ENCODE data around the gene DUSP16.

The DUSP16 gene

DNA sequence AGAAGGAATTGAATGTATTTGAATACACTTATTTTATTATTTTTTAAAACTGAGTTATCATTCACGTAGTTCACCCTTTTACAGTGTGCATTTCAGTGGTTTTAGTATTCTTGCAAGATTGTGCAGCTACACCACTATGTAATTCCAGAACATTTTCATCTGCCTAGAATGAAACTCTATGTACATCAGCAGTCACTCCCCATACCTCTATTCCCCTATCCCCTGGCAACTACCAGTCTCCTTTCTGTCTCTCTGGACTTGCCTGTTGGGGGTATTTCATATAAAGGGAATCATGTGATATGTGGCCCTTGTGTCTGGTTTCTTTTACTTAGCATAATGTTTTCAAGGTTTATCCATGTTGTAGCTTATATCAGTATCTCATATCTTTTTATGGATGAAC, 109.0 kb downstream of the DUSP16 start:
- no peak overlapping the region for H3K27ac ChIP-seq
- DNase-seq, result no peak
- H3K9me3 ChIP-seq (ENCODE audit: severe bottlenecking), result no peaks in the 10 kb centered on the region
- no peaks in the 10 kb centered on the region for H3K36me3 ChIP-seq
- H3K27me3 ChIP-seq (ENCODE audit: insufficient read depth, low read depth, severe bottlenecking), result no peaks in the 10 kb centered on the region
- no peak overlapping the region for H3K4me3 ChIP-seq (ENCODE audit: low read depth, low read length)
- TF ChIP-seq, protein P1, sequence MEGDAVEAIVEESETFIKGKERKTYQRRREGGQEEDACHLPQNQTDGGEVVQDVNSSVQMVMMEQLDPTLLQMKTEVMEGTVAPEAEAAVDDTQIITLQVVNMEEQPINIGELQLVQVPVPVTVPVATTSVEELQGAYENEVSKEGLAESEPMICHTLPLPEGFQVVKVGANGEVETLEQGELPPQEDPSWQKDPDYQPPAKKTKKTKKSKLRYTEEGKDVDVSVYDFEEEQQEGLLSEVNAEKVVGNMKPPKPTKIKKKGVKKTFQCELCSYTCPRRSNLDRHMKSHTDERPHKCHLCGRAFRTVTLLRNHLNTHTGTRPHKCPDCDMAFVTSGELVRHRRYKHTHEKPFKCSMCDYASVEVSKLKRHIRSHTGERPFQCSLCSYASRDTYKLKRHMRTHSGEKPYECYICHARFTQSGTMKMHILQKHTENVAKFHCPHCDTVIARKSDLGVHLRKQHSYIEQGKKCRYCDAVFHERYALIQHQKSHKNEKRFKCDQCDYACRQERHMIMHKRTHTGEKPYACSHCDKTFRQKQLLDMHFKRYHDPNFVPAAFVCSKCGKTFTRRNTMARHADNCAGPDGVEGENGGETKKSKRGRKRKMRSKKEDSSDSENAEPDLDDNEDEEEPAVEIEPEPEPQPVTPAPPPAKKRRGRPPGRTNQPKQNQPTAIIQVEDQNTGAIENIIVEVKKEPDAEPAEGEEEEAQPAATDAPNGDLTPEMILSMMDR (IDR thresholded peaks at IDR 0.05; ENCODE audit: low read depth, low read length), result no peak

DNA sequence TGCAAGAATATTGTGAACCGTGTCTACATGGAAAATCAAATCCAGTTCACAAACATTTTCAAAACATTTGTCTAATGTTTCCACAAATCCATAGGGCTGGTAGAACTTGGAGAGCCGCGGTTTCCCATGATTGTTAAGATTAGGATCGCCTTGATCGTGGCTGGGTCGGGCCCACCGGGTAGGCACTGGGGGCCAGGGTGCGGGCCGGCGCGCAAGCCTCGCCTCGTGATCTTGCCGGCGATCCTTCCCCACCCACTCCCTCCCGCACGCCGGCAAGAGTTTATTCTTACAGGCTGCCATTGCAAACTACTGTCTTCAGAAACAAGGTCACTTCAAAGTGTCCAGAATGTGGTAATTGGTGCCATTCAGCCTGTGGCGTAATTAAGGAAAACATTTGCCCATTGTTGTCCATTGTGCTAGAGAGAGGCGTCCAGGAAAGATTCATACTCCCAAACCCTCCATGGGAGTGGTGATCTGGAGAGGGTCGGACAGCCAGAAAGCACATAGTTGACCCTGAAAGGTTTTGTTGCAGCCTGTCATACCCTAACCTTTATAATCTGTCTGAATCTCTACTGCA, 110.2 kb downstream of the DUSP16 start:
- TF ChIP-seq, protein P1 (IDR thresholded peaks at IDR 0.05; ENCODE audit: low read depth, low read length), result no peak
- H3K9me3 ChIP-seq (ENCODE audit: severe bottlenecking), result no peaks in the 10 kb centered on the region
- DNase-seq, result no peak
- no peak overlapping the region for H3K4me3 ChIP-seq (ENCODE audit: low read depth, low read length)
- H3K27me3 ChIP-seq (ENCODE audit: insufficient read depth, low read depth, severe bottlenecking), result no peaks in the 10 kb centered on the region
- H3K36me3 ChIP-seq, result no peaks in the 10 kb centered on the region
- no peak overlapping the region for H3K27ac ChIP-seq

DNA sequence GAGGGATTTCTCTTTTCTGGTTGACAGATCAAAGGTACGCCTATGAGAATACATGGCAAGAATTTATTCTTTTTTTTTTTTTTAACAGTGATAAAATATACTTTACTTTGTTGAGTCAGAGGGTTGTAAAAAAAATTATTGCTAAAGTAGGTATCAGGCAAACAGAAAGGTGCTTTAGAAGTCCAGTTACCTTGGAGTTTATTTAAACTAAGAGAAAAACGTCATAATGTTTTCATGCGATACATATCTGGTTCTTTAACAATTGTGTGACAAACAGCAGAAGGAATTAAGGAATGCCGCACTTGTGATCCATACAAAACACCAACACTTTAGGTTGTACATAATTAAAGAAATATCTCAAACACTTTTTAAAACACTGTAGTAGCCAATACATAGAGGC, 111.6 kb downstream of the DUSP16 start:
- Histone ChIP-seq H3K27me3 (ENCODE audit: insufficient read depth, low read depth, severe bottlenecking) (no peaks in the 10 kb centered on the region), H3K9me3 (ENCODE audit: severe bottlenecking) (no peaks in the 10 kb centered on the region), H3K27ac (no peak overlapping the region), H3K4me3 (ENCODE audit: low read depth, low read length) (no peak overlapping the region), H3K36me3 (no peaks in the 10 kb centered on the region)
- TF ChIP-seq, protein P1 (IDR thresholded peaks at IDR 0.05; ENCODE audit: low read depth, low read length), result no peak
- DNase-seq, result no peak

DNA sequence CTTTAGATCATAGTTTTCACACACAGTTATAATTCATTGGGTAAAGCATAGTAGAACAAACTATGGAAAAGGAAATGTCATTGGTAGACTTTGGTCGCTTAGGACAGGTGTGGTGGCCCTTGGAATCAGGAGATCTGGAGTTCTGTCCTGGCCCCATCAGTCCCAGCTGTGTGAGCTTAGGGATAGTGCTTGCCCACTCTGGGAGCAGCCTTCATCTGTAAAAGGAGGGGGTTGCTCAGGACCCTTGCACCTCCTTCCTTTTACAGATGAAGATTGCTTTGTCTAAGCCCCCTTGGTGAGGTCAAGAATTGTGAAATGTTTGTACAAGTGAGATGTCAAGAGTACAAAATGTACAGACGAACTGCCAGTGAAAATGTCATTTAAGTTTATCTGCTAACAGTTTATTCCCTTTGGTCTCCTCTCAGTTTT, 112.6 kb downstream of the DUSP16 start:
- TF ChIP-seq, protein P1 (IDR thresholded peaks at IDR 0.05; ENCODE audit: low read depth, low read length), result no peak
- H3K27me3 ChIP-seq (ENCODE audit: insufficient read depth, low read depth, severe bottlenecking), result no peaks in the 10 kb centered on the region
- no peak overlapping the region for H3K27ac ChIP-seq
- H3K9me3 ChIP-seq (ENCODE audit: severe bottlenecking), result no peaks in the 10 kb centered on the region
- no peaks in the 10 kb centered on the region for H3K36me3 ChIP-seq
- no peak for DNase-seq
- H3K4me3 ChIP-seq (ENCODE audit: low read depth, low read length), result no peak overlapping the region

DNA sequence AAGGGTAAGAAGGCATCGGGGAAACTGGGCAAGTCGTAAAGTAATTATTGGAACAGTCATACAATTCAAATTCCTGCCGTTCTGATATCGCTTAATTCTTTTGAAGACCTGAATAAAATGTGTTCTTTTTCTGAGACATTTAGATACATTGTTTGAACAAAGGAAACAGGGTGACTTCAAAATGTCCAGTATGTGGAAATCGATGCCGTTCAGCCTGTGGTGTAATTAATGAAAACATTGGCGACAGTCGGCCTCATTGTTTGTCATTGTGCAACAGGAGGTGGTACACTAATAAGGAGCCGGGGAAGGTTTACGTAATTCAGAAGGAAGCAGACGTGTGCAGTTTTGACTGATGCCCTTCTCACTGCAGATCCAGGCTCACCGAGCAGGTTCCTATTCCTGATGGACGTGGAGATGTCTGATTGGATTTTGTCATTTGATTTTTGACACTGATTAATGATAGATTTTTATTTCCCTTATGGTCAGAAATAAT, 113.1 kb downstream of the DUSP16 start:
- Histone ChIP-seq H3K9me3 (ENCODE audit: severe bottlenecking) (no peaks in the 10 kb centered on the region), H3K27me3 (ENCODE audit: insufficient read depth, low read depth, severe bottlenecking) (no peaks in the 10 kb centered on the region), H3K36me3 (no peaks in the 10 kb centered on the region), H3K27ac (no peak overlapping the region), H3K4me3 (ENCODE audit: low read depth, low read length) (no peak overlapping the region)
- TF ChIP-seq, protein P1 (IDR thresholded peaks at IDR 0.05; ENCODE audit: low read depth, low read length), result no peak
- no peak for DNase-seq

DNA sequence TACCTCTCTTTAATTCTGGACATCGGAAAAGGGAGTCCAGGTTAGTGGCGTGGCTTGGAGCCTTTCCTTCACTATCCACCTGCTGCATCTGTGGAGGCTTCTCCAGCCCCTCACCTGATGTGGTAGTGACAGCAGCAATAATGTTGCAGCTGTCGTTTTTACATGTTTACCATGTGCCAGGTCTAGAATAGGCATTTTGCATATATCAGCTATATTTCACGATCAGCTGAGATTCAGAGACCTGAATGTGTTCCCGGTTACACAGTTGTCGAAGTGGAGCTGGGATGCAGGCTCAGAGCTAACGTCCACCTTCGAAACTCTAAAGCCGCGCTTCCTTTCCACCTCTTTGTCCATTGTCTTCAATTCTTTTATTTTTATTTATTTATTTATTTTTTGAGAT, 114.8 kb downstream of the DUSP16 start:
- H3K27me3 ChIP-seq (ENCODE audit: insufficient read depth, low read depth, severe bottlenecking), result no peaks in the 10 kb centered on the region
- no peaks in the 10 kb centered on the region for H3K36me3 ChIP-seq
- DNase-seq, result no peak
- no peak overlapping the region for H3K27ac ChIP-seq
- TF ChIP-seq, protein P1 (IDR thresholded peaks at IDR 0.05; ENCODE audit: low read depth, low read length), result no peak
- no peaks in the 10 kb centered on the region for H3K9me3 ChIP-seq (ENCODE audit: severe bottlenecking)
- H3K4me3 ChIP-seq (ENCODE audit: low read depth, low read length), result no peak overlapping the region

Data from WERI-Rb-1 (cell line).